Esophagus squamous epithelium (tissue), 5 donors: Measurements from ENCODE around the gene OAS3. TPM values are rescaled to one million over a fixed set of nuclear protein-coding genes. Genes with fewer than 3 reads are reported as not detected.
A peak's percentile ranks its signal among the peaks of the same experiment; 100 is the strongest.

ENCODE experiments used
- DNase-seq: peaks from one replicate; lab custom pipeline; 2025; lab: John Stamatoyannopoulos, UW
- H3K27ac ChIP-seq, 4 donors: fragments of 200-600 bp; sonication (generic); one replicate each; pipeline ENCODE4 v1.5.1; 2016 to 2019; ENCODE audit warnings: mild to moderate bottlenecking in 1 of 4
- H3K27me3 ChIP-seq, 4 donors: fragments of 200-600 bp; sonication (generic); 1 replicate in 3 of 4; 2 replicates in 1 of 4; pipeline versions ENCODE4 v1.5.1 to v1.6.0; 2017 to 2021; ENCODE audit warnings: antibody characterized with exemption in 1 of 4
- H3K36me3 ChIP-seq, 3 donors: fragments of 200-600 bp; sonication (generic); one replicate each; pipeline ENCODE4 v1.5.1; 2016 to 2019
- H3K4me1 ChIP-seq, 3 donors: fragments of 200-600 bp; sonication (generic); one replicate each; pipeline ENCODE4 v1.5.1; 2017 to 2019
- H3K4me3 ChIP-seq, 4 donors: fragments of 200-600 bp; sonication (generic); 1 replicate in 3 of 4; 2 replicates in 1 of 4; pipeline ENCODE4 v1.5.1; 2016 to 2019; ENCODE audit warnings: mild to moderate bottlenecking in 2 of 4, moderate library complexity in 1 of 4
- H3K9me3 ChIP-seq, 3 donors: fragments of 200-600 bp; sonication (generic); one replicate each; pipeline ENCODE4 v1.5.1; 2016 to 2019
- CTCF ChIP-seq, 6 experiments: fragments of 450-650 bp in 4 of 6; fragments of 200-600 bp in 2 of 6; sonication (generic) in 2 of 6; IDR thresholded peaks; one replicate each; pipeline ENCODE4 v1.5.1; 2016 to 2019; ENCODE audit warnings: antibody characterized with exemption in 6 of 6, mild to moderate bottlenecking in 4 of 6, moderate library complexity in 4 of 6
- POLR2A ChIP-seq, 4 donors: fragments of 450-650 bp; IDR thresholded peaks; one replicate each; pipeline ENCODE4 v1.6.1; 2017; ENCODE audit warnings: antibody characterized with exemption in 4 of 4, mild to moderate bottlenecking in 4 of 4, moderate library complexity in 3 of 4
- WGBS, 2 donors: methylation state at CpG; one replicate each; pipeline ENCODE4 v1.1.5; 2018; 5-methylcytosine and 5-hydroxymethylcytosine counted together
- intact Hi-C: fragments of 100-400 bp; cut with DNase I; formaldehyde crosslinking; loops from one replicate; pipeline ENCODE4 v1.15.0; 2022
- total RNA-seq, 4 donors: library from RNA; depleted of rRNA; stranded (reverse); fragments of >200 nt; gene quantifications; one replicate each; pipeline ENCODE4 v1.1.0, GENCODE V29; 2016
- donor health status: DM: yes; HTN: yes; CAD: no.

Gene OAS3
- total RNA-seq, 4 donors from 2014 or later = 25.2 to 40.0 (median 32.3) TPM

GRCh38 chr12:112898380-112898779, 39.9 kb upstream of the OAS3 start:
- H3K4me3 ChIP-seq = no peak overlapping the region
- 74 to 76% methylated on average over 3 to 4 of the region's 6 CpGs for WGBS, 2 donors
- intact Hi-C loops = loop anchor here (5.0 kb wide), 1 partner anchor 134 kb away; no protein-coding TSS in a partner anchor
- no peaks in the 10 kb centered on the region for H3K4me1 ChIP-seq
- no peak overlapping the region for H3K27ac ChIP-seq
- H3K27me3 ChIP-seq = peaks cover 0 to 33% (median 0%) of the 10 kb centered on the region in 4 donors
- H3K9me3 ChIP-seq = no peaks in the 10 kb centered on the region
- H3K36me3 ChIP-seq = no peaks in the 10 kb centered on the region
- DNase-seq = no peak
- TF ChIP-seq POLR2A (IDR thresholded peaks at IDR 0.05) = no peak
- no peak for TF ChIP-seq CTCF (IDR thresholded peaks at IDR 0.05)

- Histone ChIP-seq H3K9me3 (no peaks in the 10 kb centered on the region), H3K27me3 (peaks cover 0 to 30% (median 0%) of the 10 kb centered on the region in 4 donors), H3K36me3 (no peaks in the 10 kb centered on the region), H3K4me1 (peaks cover 0 to 20% (median 5%) of the 10 kb centered on the region in 3 donors), H3K27ac (no peak overlapping the region), H3K4me3 (no peak overlapping the region)
- no peak for DNase-seq
- intact Hi-C loops = no loop called here
- 78 to 84% methylated on average over 10 to 11 of the region's 11 CpGs for WGBS, 2 donors
- TF ChIP-seq CTCF (IDR thresholded peaks at IDR 0.05) (peak; percentile 61 to 83 (median 74)), POLR2A (IDR thresholded peaks at IDR 0.05) (no peak)
These were observed 37.8 kb upstream of the OAS3 start for GRCh38 chr12:112900298-112901145.

GRCh38 chr12:112901271-112901670, 37.0 kb upstream of the OAS3 start:
- Histone ChIP-seq H3K36me3 (no peaks in the 10 kb centered on the region), H3K9me3 (no peaks in the 10 kb centered on the region), H3K27ac (no peak overlapping the region), H3K4me3 (no peak overlapping the region), H3K4me1 (peaks cover 6 to 27% (median 13%) of the 10 kb centered on the region in 3 donors), H3K27me3 (peaks cover 0 to 28% (median 0%) of the 10 kb centered on the region in 4 donors)
- WGBS, 2 donors = 100% methylated on average over 1 of the region's 2 CpGs; no CpG with 5 or more reads in 1 of the 2 donors
- TF ChIP-seq CTCF (IDR thresholded peaks at IDR 0.05) = no peak
- TF ChIP-seq POLR2A (IDR thresholded peaks at IDR 0.05) = no peak
- DNase-seq = no peak
- intact Hi-C loops = no loop called here

- Histone ChIP-seq H3K4me1 (peaks cover 28 to 60% (median 33%) of the 10 kb centered on the region in 3 donors), H3K27ac (peak overlapping the region in 3 of 4 donors; percentile 82 to 91 (median 89)), H3K9me3 (no peaks in the 10 kb centered on the region), H3K36me3 (peaks cover 0 to under 1% (median 0%) of the 10 kb centered on the region in 3 donors), H3K27me3 (no peaks in the 10 kb centered on the region), H3K4me3 (no peak overlapping the region)
- intact Hi-C loops = no loop called here
- TF ChIP-seq POLR2A (IDR thresholded peaks at IDR 0.05) (no peak), CTCF (IDR thresholded peaks at IDR 0.05) (no peak)
- no peak for DNase-seq
These were observed 33.7 kb upstream of the OAS3 start for GRCh38 chr12:112904571-112904970.

GRCh38 chr12:112905451-112906089, 32.7 kb upstream of the OAS3 start:
- 73 to 78% methylated on average over 4 of the region's 4 CpGs for WGBS, 2 donors
- no peaks in the 10 kb centered on the region for H3K27me3 ChIP-seq
- intact Hi-C loops = no loop called here

More at GRCh38 chr12:112905451-112906089, 32.7 kb upstream of the OAS3 start:
- no peaks in the 10 kb centered on the region for H3K9me3 ChIP-seq
- peak overlapping the region; percentile 69 to 91 (median 86) for H3K27ac ChIP-seq
- no peak overlapping the region for H3K4me3 ChIP-seq
- DNase-seq = no peak
- H3K36me3 ChIP-seq = peaks cover 0 to 10% (median 0%) of the 10 kb centered on the region in 3 donors
- TF ChIP-seq POLR2A (IDR thresholded peaks at IDR 0.05) = no peak
- H3K4me1 ChIP-seq = peaks cover 28 to 69% (median 33%) of the 10 kb centered on the region in 3 donors
